Gastrocnemius medialis (tissue), 4 donors: ENCODE measurements around the gene PKNOX2. TPM values are rescaled to one million over a fixed set of nuclear protein-coding genes. Genes with fewer than 3 reads are reported as not detected.

Experiments
- ATAC-seq, 2 donors: fragments of 150-250 bp; one replicate each; pipeline ENCODE4 v1.9.1; 2016
- DNase-seq, 2 donors: peaks; one replicate each; pipeline ENCODE4 v3.0.0-alpha.2; 2019
- H3K27ac ChIP-seq, 4 donors: fragments of 200-600 bp; sonication (generic); 1 replicate in 1 of 4; 2 replicates in 3 of 4; pipeline ENCODE4 v1.5.1; 2016 to 2018; ENCODE audit warnings: mild to moderate bottlenecking in 2 of 4, moderate library complexity in 1 of 4
- H3K27me3 ChIP-seq, 3 donors: fragments of 200-600 bp; sonication (generic) in 2 of 3; 1 replicate in 1 of 3; 2 replicates in 2 of 3; pipeline versions ENCODE4 v1.5.1 to v1.6.0; 2016 to 2019; ENCODE audit warnings: mild to moderate bottlenecking in 1 of 3, moderate library complexity in 1 of 3
- H3K36me3 ChIP-seq, 2 donors: fragments of 200-600 bp; sonication (generic) in 1 of 2; one replicate each; pipeline ENCODE4 v1.5.1; 2017 to 2018
- H3K4me1 ChIP-seq, 2 donors: fragments of 200-600 bp; sonication (generic) in 1 of 2; one replicate each; pipeline ENCODE4 v1.5.1; 2016 to 2017; ENCODE audit warnings: mild to moderate bottlenecking in 2 of 2
- H3K4me3 ChIP-seq, 4 donors: fragments of 200-600 bp; sonication (generic) in 3 of 4; 1 replicate in 1 of 4; 2 replicates in 3 of 4; pipeline ENCODE4 v1.5.1; 2016 to 2019; ENCODE audit warnings: mild to moderate bottlenecking in 2 of 4
- H3K9me3 ChIP-seq, 3 donors: fragments of 200-600 bp; sonication (generic) in 2 of 3; 1 replicate in 1 of 3; 2 replicates in 2 of 3; pipeline ENCODE4 v1.5.1; 2016 to 2019
- CTCF ChIP-seq, 5 experiments: fragments of 450-650 bp in 3 of 5; fragments of 200-600 bp in 2 of 5; sonication (generic) in 2 of 5; IDR thresholded peaks in 4 of 5; conservative IDR thresholded peaks in 1 of 5; 1 replicate in 4 of 5; 2 replicates in 1 of 5; pipeline ENCODE4 v1.5.1; 2016 to 2019; ENCODE audit warnings: antibody characterized with exemption in 5 of 5, mild to moderate bottlenecking in 3 of 5, moderate library complexity in 3 of 5
- POLR2A ChIP-seq, 2 donors: fragments of 450-650 bp; IDR thresholded peaks; one replicate each; pipeline ENCODE4 v1.6.1; 2017; ENCODE audit warnings: antibody characterized with exemption in 2 of 2, mild to moderate bottlenecking in 2 of 2, moderate library complexity in 2 of 2
- in situ Hi-C, 4 donors: fragments of 200-750 bp; cut with MboI; loops; one replicate each; pipeline versions ENCODE4 v1.15.0 to v1.8.0; 2017; ENCODE audit warnings: low sequenced_read_pairs in 4 of 4
- intact Hi-C: fragments of 100-400 bp; cut with DNase I; formaldehyde crosslinking; loops from one replicate; pipeline ENCODE4 v1.15.1; 2023; ENCODE audit warnings: low total_unique reads
- total RNA-seq, 4 donors: library from RNA; depleted of rRNA; stranded (reverse); fragments of >200 nt; gene quantifications; one replicate each; pipeline versions ENCODE4 v1.1.0 to v1.2.3, GENCODE V29; 2016

PKNOX2 gene
- total RNA-seq, 4 donors from 2014 or later = 3.7 to 11.7 (median 6.0) TPM

DNA sequence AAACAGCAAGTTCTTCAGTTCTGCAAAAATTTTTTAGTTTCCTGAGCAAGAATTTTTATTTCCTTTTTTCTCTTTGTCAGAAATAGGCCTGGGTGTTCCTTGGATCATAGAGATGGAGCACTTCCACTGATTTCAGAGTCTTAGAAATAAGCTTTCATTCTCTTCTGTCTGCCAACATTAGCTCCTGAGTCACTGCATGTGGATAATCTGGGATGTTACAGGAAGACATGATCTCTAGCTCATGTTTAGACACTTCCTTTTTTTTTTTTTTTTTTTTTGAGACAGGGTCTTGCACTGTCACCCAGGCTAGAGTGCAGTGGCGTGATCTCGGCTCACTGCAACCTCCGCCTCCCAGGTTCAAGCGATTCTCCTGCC is 39.9 kb upstream of the PKNOX2 start:
- Histone ChIP-seq H3K27ac (no peak overlapping the region), H3K27me3 (peaks cover 5 to 16% (median 6%) of the 10 kb centered on the region in 3 donors), H3K9me3 (no peaks in the 10 kb centered on the region), H3K4me3 (peak overlapping the region in 2 of 4 donors; percentile 34 to 43), H3K4me1 (peaks cover 4 to 7% of the 10 kb centered on the region in 2 donors), H3K36me3 (no peaks in the 10 kb centered on the region)
- intact Hi-C loops (loop anchor here (1.0 kb wide), 1 partner anchor 13 kb away; the partner anchor contains the start of gene TMEM218), in situ Hi-C loops (loop anchor here in 1 of 4 donors (25.0 kb wide), 2 partner anchors 438 to 763 kb away; partner anchors contain the start of genes EI24 and HYLS1)
- no peak for TF ChIP-seq POLR2A (IDR thresholded peaks at IDR 0.05)
- TF ChIP-seq CTCF (IDR thresholded peaks at IDR 0.05 in 4 of 5, conservative IDR thresholded peaks at IDR 0.05 in 1 of 5) = no peak
- DNase-seq = no peak
- peak in 1 of 2 donors; percentile 26 for ATAC-seq

- in situ Hi-C loops = loop anchor here in 1 of 4 donors (25.0 kb wide), 1 partner anchor 166 kb away; the partner anchor contains the start of gene CCDC15
- TF ChIP-seq CTCF (IDR thresholded peaks at IDR 0.05 in 4 of 5, conservative IDR thresholded peaks at IDR 0.05 in 1 of 5) (no peak), POLR2A (IDR thresholded peaks at IDR 0.05) (no peak)
- no peak for ATAC-seq
Measured at GRCh38 chr11:125128450-125128849, 36.1 kb upstream of the PKNOX2 start.

GRCh38 chr11:125129316-125129993 is 35.1 kb upstream of the PKNOX2 start:
- no peak for TF ChIP-seq POLR2A (IDR thresholded peaks at IDR 0.05)
- no peak for TF ChIP-seq CTCF (IDR thresholded peaks at IDR 0.05 in 4 of 5, conservative IDR thresholded peaks at IDR 0.05 in 1 of 5)
- ATAC-seq (no peak), DNase-seq (no peak)
- Histone ChIP-seq H3K4me3 (no peak overlapping the region), H3K27me3 (peaks cover 5 to 22% (median 8%) of the 10 kb centered on the region in 3 donors), H3K27ac (no peak overlapping the region), H3K4me1 (no peaks in the 10 kb centered on the region), H3K36me3 (no peaks in the 10 kb centered on the region), H3K9me3 (no peaks in the 10 kb centered on the region)
- intact Hi-C loops = no loop called here
- in situ Hi-C loops = loop anchor here in 1 of 4 donors (25.0 kb wide), 1 partner anchor 167 kb away; the partner anchor contains the start of gene CCDC15

More at GRCh38 chr11:125128450-125128849, 36.1 kb upstream of the PKNOX2 start:
- H3K36me3 ChIP-seq = no peaks in the 10 kb centered on the region
- no peak overlapping the region for H3K4me3 ChIP-seq
- intact Hi-C loops = no loop called here
- H3K27me3 ChIP-seq = peaks cover 5 to 22% (median 8%) of the 10 kb centered on the region in 3 donors
- H3K27ac ChIP-seq = no peak overlapping the region
- peaks cover 4 to 6% of the 10 kb centered on the region in 2 donors for H3K4me1 ChIP-seq
- DNase-seq = no peak
- H3K9me3 ChIP-seq = no peaks in the 10 kb centered on the region

DNA sequence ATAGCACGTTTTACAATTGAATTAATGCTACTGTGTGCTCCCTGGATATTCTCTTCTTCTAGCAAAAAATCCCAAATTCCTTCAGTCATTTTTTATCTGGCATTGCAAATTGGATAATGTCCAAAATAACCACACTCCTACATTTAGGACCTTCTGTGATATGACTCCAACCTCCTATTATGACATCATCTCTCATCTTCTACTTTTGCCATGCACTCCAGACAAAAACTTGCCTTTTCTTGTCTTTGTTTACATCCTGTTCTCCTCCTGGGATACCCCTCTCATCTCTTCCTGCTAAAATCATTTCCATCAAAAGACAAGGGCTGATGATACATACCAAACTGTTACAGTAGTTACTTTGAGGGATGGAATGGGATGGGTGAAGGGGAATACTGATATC is 32.5 kb upstream of the PKNOX2 start:
- ATAC-seq = no peak
- H3K4me3 ChIP-seq = no peak overlapping the region
- intact Hi-C loops = no loop called here
- H3K9me3 ChIP-seq = no peaks in the 10 kb centered on the region
- no peak for DNase-seq
- no peaks in the 10 kb centered on the region for H3K36me3 ChIP-seq
- H3K4me1 ChIP-seq = no peaks in the 10 kb centered on the region
- in situ Hi-C loops = loop anchor here in 1 of 4 donors (25.0 kb wide), 1 partner anchor 170 kb away; the partner anchor contains the start of gene CCDC15
- no peak for TF ChIP-seq CTCF (IDR thresholded peaks at IDR 0.05 in 4 of 5, conservative IDR thresholded peaks at IDR 0.05 in 1 of 5)
- TF ChIP-seq POLR2A (IDR thresholded peaks at IDR 0.05) = no peak
- no peak overlapping the region for H3K27ac ChIP-seq
- peaks cover 0 to 22% (median 8%) of the 10 kb centered on the region in 3 donors for H3K27me3 ChIP-seq
